Liver (tissue), 3 donors: Measurements from ENCODE around the gene PGM5.

Experiments used
- CTCF ChIP-seq: fragments of 150-350 bp; IDR thresholded peaks from 2 replicates; pipeline ENCODE4 v1.5.1; 2017; ENCODE audit warnings: improper control_type of control experiment, low read depth, low read length; ENCODE audit not compliant: missing input control
- FOXA1 ChIP-seq: IDR thresholded peaks from 2 replicates; pipeline ENCODE4 v1.6.1; 2016; ENCODE audit warnings: antibody characterized with exemption
- FOXA2 ChIP-seq: IDR thresholded peaks from 2 replicates; pipeline ENCODE4 v1.6.1; 2016; ENCODE audit warnings: antibody characterized with exemption
- REST ChIP-seq: IDR thresholded peaks from 2 replicates; pipeline ENCODE4 v1.6.1; 2016; ENCODE audit warnings: antibody characterized with exemption, mild to moderate bottlenecking
- SP1 ChIP-seq: IDR thresholded peaks from 2 replicates; pipeline ENCODE4 v1.6.1; 2018; ENCODE audit warnings: antibody characterized with exemption, mild to moderate bottlenecking
- TAF1 ChIP-seq: conservative IDR thresholded peaks from 2 replicates; pipeline ENCODE4 v1.6.1; 2016; ENCODE audit warnings: antibody characterized with exemption, mild to moderate bottlenecking
- YY1 ChIP-seq: IDR thresholded peaks from 2 replicates; pipeline ENCODE4 v1.6.1; 2016; ENCODE audit warnings: antibody characterized with exemption, mild to moderate bottlenecking
- TF ChIP-seq, protein P1 (sequence below): IDR thresholded peaks from 2 replicates; pipeline ENCODE4 v1.6.1; 2016; ENCODE audit warnings: antibody characterized with exemption
- TF ChIP-seq, protein P2 (sequence below): IDR thresholded peaks from 2 replicates; pipeline ENCODE4 v1.6.1; 2016; ENCODE audit warnings: antibody characterized with exemption
- donor health status: healthy.
- donor health status: healthy.

- no peak for TF ChIP-seq YY1
- TF ChIP-seq CTCF = no peak
- TF ChIP-seq FOXA1 = no peak
- no peak for TF ChIP-seq REST
- TF ChIP-seq, protein P1, sequence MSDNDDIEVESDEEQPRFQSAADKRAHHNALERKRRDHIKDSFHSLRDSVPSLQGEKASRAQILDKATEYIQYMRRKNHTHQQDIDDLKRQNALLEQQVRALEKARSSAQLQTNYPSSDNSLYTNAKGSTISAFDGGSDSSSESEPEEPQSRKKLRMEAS = no peak
- TF ChIP-seq, protein P2, sequence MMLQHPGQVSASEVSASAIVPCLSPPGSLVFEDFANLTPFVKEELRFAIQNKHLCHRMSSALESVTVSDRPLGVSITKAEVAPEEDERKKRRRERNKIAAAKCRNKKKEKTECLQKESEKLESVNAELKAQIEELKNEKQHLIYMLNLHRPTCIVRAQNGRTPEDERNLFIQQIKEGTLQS = no peak
- no peak for TF ChIP-seq SP1
- TF ChIP-seq TAF1 = no peak
- TF ChIP-seq FOXA2 = no peak
Measured at GRCh38 chr9:68470067-68470466, 113.7 kb downstream of the PGM5 start.
